PC-9 (cell line): ENCODE results near the gene PTPRT.

Experiments used
- EZH2 ChIP-seq: fragments of 200-600 bp; sonication (generic); IDR thresholded peaks from 2 replicates; pipeline ENCODE4 v1.8.0; 2017; ENCODE audit warnings: antibody characterized with exemption, low read depth
- TF ChIP-seq, protein P1 (sequence below): fragments of 200-600 bp; sonication (generic); conservative IDR thresholded peaks from 2 replicates; pipeline ENCODE4 v1.6.1; 2017; ENCODE audit warnings: mixed run types, antibody characterized with exemption, mild to moderate bottlenecking, moderate library complexity

DNA sequence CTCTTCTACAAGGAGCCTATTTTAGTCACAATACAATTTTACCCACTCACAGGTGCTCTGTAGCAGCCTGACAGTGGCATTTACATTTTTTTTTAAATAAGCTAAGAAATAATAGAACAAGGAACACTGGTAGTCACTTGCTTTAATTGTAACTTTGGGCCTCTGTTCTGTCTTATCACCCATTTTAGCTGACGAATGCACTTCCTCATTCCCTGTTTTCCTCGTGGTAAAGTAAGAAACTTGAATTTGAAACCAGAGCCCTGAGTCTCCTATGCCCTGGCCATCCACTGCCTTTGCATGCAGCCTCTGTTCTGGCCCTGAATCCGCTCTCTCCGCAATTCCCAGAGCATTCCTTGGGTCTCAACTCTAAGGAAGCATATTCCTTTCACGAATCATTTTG is 550.6 kb downstream of the PTPRT start:
- no peak for TF ChIP-seq EZH2
- TF ChIP-seq, protein P1, sequence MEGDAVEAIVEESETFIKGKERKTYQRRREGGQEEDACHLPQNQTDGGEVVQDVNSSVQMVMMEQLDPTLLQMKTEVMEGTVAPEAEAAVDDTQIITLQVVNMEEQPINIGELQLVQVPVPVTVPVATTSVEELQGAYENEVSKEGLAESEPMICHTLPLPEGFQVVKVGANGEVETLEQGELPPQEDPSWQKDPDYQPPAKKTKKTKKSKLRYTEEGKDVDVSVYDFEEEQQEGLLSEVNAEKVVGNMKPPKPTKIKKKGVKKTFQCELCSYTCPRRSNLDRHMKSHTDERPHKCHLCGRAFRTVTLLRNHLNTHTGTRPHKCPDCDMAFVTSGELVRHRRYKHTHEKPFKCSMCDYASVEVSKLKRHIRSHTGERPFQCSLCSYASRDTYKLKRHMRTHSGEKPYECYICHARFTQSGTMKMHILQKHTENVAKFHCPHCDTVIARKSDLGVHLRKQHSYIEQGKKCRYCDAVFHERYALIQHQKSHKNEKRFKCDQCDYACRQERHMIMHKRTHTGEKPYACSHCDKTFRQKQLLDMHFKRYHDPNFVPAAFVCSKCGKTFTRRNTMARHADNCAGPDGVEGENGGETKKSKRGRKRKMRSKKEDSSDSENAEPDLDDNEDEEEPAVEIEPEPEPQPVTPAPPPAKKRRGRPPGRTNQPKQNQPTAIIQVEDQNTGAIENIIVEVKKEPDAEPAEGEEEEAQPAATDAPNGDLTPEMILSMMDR: no peak
